ENCODE data around the gene FREY1. TPM values are rescaled to one million over a fixed set of nuclear protein-coding genes. Genes with fewer than 3 reads are reported as not detected.

Gene FREY1
- polyA plus RNA-seq, 3 donors: 0.32 to 0.45 (median 0.32) TPM

DNA sequence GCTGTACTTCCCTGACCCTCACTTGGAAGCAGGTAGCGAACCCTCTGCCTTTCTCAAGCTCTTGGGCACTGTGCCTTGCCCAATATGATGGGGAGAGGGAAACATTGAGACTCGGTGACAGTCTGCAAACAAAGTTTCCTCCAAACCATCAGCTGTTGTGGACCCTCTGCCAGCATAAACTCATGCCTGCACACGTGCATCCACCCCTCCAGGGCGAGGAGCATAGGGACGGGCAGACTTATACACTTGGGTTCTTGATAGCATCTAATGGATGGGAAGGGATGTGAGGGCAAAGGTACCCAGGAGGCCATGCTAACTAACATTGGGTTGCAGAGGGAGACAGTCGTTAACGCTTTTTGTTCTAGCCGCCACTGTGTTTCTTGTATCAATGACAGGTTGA is 29.9 kb downstream of the FREY1 start:
- DNase-seq (ENCODE audit: low read depth in 3 of 3, low spot score in 2 of 3): no peak

DNA sequence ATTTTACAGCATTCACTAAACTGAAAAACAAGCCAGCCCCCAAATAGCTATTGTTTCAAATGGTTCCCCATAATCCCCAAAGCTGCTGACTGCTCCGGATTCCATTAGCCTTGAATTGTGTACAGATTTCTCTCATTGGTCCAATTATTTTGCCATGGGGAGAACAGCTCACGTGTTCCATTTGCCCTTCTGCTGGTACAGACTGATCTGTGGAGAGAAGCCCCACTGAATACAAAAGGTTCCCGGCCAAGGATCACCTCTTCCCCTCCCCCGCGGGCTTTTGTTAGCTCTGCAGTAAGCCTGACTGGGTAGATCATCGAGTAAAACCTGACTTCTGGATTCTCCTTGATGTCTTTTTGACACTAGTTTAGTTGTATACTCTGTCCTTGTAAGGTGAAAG is 30.7 kb downstream of the FREY1 start:
- DNase-seq (ENCODE audit: low read depth in 3 of 3, low spot score in 2 of 3): no peak

DNA sequence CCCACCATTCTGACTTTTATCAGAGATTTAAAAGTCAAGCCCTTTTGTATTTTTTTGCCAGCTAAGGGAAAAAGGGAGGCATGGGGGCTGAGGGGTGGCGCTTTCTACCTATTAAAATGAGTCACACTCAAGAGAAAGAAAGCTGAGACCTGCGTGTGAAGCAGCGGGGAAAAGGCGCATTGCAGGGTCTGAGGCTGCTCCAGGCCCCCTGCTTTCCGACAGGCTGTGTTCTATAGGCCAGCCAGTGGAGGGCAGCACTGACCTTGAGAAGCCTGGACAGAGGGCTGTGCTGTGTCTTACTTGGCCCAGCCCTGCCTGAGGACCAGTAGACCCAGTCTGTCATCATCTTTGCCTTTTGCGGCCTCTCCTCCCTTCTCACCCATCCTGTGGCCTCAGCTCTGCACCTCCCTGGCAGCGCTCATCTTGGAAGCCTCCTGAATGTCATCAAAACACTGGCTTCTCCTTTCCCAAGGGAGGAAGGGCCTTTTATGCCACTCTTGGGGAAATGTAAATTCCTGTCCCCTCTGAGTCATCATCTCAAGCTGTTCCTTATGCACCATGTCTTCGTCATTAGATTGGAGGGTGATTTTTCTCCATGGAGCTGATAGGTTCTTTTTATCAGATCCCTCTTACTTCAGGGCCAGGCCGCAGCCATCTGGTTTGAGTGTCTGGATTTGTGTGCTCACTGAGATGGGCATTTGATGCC is 34.3 kb downstream of the FREY1 start:
- no peak for DNase-seq (ENCODE audit: low read depth in 3 of 3, low spot score in 2 of 3)

DNA sequence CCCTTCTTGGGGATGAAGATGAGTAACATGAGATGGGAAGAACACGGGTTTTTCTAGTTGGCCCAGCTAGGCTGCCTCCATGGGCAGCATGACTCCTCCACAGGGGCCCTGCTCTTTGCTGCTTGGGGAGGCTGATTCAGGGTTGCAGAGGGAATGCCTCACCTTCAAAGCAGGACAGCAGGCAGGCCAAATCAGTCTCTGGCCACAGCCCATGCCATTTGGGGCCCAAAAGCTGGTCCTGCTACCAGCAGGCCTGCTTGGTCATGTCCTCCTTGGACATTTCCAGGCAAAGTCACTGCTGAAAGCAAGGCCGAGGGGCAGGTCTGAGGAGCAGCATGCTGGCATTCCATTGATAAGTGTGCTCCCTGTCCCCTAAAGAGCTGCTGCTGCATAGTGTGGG is 35.4 kb downstream of the FREY1 start:
- DNase-seq (ENCODE audit: low read depth in 3 of 3, low spot score in 2 of 3): no peak

DNA sequence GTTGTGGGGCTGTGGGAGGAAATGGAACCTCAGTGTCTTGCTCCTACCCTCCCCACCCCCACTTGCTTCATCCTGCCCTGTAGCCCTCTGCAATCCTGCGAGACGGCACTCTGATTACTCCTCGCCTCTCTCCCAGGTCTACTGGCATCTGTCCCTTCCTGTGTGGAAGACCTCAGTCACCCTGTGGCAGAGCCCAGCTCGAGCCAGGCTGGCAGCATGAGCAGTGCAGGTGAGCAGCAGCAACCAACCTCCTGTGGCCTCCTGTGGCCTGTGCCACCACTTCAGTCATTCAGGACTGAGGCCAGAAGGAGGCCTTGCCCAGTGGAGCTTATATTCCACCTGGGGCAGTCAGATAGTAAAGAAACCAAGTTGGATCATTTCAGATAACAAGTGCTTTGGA is 36.4 kb downstream of the FREY1 start:
- DNase-seq (ENCODE audit: low read depth in 3 of 3, low spot score in 2 of 3): no peak

DNA sequence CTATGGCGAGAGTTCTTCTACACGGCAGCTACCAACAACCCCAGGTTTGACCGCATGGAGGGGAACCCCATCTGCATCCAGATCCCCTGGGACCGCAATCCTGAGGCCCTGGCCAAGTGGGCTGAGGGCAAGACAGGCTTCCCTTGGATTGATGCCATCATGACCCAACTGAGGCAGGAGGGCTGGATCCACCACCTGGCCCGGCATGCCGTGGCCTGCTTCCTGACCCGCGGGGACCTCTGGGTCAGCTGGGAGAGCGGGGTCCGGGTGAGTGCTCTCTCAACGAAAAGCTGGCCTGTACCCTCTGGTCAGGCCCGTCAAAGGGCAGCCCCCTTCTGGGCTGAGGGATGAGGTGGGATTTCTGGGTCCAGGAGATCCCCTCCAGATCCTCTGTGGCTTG is 37.5 kb downstream of the FREY1 start:
- no peak for DNase-seq (ENCODE audit: low read depth in 3 of 3, low spot score in 2 of 3)

DNA sequence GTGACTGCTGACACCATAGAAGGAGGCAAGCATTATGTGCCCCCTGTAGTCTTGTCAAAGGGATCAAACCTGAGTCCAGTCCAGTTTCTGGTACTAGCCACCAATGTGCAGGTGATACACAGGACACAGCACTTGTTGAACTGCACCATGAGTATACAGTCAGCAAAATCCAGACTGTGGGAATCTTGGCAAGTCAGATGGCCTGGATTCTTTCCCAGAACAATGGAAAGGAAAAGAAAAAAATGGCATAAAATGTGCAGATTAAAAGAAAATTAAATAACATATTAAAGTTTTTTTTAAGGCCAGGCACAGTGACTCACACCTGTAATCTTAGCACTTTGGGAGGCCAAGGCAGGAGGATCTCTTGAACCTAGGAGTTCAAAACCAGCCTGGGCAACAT is 43.0 kb downstream of the FREY1 start:
- DNase-seq (ENCODE audit: low read depth in 3 of 3, low spot score in 2 of 3): no peak

DNA sequence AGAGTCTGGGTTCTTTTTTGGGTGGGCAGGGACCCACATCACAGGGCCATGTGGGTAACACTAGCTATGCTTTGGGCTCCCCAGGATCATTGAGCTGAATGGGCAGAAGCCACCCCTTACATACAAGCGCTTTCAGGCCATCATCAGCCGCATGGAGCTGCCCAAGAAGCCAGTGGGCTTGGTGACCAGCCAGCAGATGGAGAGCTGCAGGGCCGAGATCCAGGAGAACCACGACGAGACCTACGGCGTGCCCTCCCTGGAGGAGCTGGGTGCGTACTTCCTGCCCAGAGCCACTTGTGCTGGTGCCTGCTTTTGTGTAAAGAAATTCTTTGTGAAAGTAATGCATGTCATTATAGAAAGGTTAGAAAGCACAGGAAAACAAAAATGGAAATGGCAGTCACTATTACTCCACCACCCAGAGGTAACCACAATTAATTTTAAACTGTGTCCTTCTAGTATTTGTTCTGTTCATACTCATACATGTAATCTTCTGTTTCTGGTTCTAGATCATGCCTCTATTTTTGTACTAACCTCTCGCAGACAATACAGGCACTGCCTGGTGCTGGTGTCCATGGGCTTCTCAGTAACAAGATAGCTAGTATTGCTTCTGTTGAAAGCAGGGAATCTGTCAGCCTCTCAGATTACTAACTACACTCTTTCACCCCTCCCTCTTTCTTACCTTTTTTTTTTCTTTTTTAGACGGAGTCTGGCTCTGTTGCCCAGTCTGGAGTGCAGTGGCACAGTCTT is 46.1 kb downstream of the FREY1 start:
- DNase-seq (ENCODE audit: low read depth in 3 of 3, low spot score in 2 of 3): no peak

DNA sequence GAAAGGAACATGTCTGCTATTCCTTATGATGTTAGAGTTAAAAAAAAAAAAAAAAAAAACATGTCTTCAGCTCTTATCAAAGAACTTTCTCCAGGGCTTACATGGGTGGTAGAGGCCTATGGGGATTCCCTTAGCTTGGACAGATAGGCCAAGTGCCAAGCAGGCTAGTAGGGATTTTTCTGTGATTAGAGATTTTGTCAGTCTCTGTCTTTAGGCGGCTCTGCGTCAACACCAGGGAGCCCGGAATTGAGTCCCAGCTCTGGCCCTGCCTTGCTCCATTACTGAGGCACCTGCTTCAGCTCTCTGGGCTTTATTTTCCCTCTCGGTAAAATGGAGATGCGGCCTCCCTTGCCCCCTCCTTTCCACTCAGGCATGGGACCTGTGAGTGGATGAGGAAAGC is 46.7 kb downstream of the FREY1 start:
- DNase-seq (ENCODE audit: low read depth in 3 of 3, low spot score in 2 of 3): no peak

DNA sequence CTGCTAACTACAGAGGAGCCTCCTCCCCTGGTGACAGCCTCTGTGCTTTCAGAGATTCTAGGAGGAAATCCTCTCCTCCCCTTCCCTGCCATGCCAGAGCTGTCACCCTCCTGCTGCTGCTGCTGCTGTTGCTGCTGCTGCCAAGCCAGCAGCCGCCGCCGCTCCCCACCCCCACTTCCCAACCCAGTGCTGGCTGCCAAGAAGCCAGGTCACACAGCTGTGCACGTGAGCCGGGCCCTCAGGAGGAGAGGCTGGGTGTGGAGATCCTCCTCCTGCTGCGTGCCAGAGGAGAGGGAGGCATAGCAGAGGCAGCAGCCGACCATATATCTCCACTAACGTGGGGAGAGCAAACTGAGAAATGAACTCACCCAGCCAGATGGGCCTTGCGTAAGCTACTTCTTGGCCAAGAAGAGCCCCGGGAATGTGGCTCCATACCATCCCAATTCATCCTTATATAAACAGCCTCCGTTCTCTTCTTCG is 47.4 kb downstream of the FREY1 start:
- no peak for DNase-seq (ENCODE audit: low read depth in 3 of 3, low spot score in 2 of 3)

DNA sequence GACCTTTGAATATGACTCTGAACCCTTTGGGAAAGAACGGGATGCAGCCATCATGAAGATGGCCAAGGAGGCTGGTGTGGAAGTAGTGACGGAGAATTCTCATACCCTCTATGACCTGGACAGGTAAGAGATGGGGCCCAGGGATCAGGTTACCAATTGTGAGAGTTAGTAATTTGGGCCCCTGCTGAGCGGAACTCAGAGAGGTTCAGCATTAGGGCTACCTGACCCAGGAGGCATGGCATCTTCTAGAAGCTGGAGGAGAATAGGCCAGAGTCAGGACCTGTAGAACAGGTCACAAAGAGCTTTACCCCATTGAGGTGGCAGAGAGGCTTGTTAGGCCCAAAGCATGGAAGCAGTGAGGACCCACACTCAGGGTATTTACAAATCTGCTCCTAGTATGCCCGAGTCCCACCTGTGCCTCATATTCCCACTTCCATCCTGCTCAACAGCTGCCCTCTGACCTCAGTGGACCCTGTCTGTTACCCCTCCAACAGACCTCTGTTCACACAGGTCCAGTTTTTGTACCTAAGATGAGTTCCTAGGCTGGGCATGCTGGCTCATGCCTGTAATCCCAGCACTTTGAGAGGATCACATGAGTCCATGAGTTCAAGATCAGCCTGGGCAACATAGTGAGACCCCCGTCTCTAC is 48.2 kb downstream of the FREY1 start:
- DNase-seq (ENCODE audit: low read depth in 3 of 3, low spot score in 2 of 3): no peak

DNA sequence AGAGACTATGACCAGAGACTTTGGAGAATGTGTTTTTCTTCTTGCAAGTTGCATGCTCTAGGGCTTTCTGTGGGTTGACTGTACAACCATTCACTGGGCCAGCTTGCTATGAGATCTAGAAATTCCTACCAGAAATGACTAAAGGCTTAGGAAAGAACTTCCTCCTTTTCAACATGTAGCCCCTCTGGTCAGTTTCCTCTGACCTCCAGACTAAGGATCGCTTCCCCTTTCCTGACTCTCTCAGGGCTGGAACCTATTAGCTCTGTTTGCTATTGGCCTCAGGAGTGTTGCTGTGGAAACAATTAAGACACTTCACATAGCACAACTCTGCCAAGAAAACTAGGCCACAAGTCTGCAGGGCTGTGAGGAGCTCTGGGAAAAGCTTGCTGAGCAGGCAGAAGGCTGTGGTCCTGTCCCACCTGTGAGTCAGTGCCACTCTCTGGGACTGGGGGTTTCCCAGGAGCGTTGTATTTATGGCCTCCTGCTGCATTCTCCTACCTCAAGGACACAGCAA is 49.1 kb downstream of the FREY1 start:
- no peak for DNase-seq (ENCODE audit: low read depth in 3 of 3, low spot score in 2 of 3)

Other genes with a start within 250 kb of the FREY1 start
- gene CHST1, start 241.6 kb downstream of the FREY1 start, polyA plus RNA-seq (ENCODE audit: insufficient read length in 3 of 3): 1 to 10 TPM; 6.3 to 7.5 (median 7.2) TPM
- gene SLC35C1, start 102.1 kb downstream of the FREY1 start, polyA plus RNA-seq (ENCODE audit: insufficient read length in 3 of 3): 1 to 10 TPM; 6.1 to 8.3 (median 6.6) TPM
- gene CRY2, start 59.8 kb downstream of the FREY1 start, polyA plus RNA-seq (ENCODE audit: insufficient read length in 3 of 3): 10 to 100 TPM; 25.2 to 28.8 (median 27.9) TPM
- 1 to 10 TPM; 8.3 to 8.8 (median 8.4) TPM for gene MAPK8IP1, start 21.6 kb downstream of the FREY1 start, polyA plus RNA-seq (ENCODE audit: insufficient read length in 3 of 3)
- gene PEX16, start 10.6 kb upstream of the FREY1 start, polyA plus RNA-seq (ENCODE audit: insufficient read length in 3 of 3): 10 to 100 TPM; 13.5 to 20.9 (median 16.1) TPM
- gene LARGE2, start 15.4 kb upstream of the FREY1 start, polyA plus RNA-seq (ENCODE audit: insufficient read length in 3 of 3): 10 to 100 TPM; 15.6 to 18.9 (median 17.1) TPM
- gene PHF21A, start 214.2 kb upstream of the FREY1 start, polyA plus RNA-seq (ENCODE audit: insufficient read length in 3 of 3): 10 to 100 TPM; 41.0 to 48.1 (median 47.5) TPM

Data from right renal cortex interstitium (tissue), 3 donors.